BE2C (cell line): Measurements from ENCODE around the gene BCL2L13.
"Not testable (repeated sequence)": the region's sequence is repeated elsewhere in the genome, so short reads cannot be mapped to it uniquely, and the experiment has no call there.

ENCODE experiments used
- DNase-seq: peaks from one replicate; pipeline ENCODE4 v3.0.0-alpha.2; 2020
- H3K27me3 ChIP-seq: fragments of 250-450 bp; sonication (Bioruptor Pico); 2 replicates; pipeline ENCODE4 v1.5.1; 2020; ENCODE audit warnings: mild to moderate bottlenecking
- H3K36me3 ChIP-seq: fragments of 250-450 bp; sonication (Bioruptor Pico); 2 replicates; pipeline ENCODE4 v1.5.1; 2020; ENCODE audit warnings: mild to moderate bottlenecking
- H3K4me1 ChIP-seq: fragments of 250-450 bp; sonication (Bioruptor Pico); 2 replicates; pipeline ENCODE4 v1.5.1; 2020
- H3K4me3 ChIP-seq: 2 replicates; pipeline ENCODE4 v1.5.1; 2011; ENCODE audit warnings: low read depth, low read length
- H3K9me3 ChIP-seq: fragments of 250-450 bp; sonication (Bioruptor Pico); 2 replicates; pipeline ENCODE4 v1.5.1; 2020
- TF ChIP-seq, protein P1 (sequence below): IDR thresholded peaks from 2 replicates; pipeline ENCODE4 v1.5.1; 2012; ENCODE audit warnings: mild to moderate bottlenecking, low read depth, low read length

Gene BCL2L13

DNA sequence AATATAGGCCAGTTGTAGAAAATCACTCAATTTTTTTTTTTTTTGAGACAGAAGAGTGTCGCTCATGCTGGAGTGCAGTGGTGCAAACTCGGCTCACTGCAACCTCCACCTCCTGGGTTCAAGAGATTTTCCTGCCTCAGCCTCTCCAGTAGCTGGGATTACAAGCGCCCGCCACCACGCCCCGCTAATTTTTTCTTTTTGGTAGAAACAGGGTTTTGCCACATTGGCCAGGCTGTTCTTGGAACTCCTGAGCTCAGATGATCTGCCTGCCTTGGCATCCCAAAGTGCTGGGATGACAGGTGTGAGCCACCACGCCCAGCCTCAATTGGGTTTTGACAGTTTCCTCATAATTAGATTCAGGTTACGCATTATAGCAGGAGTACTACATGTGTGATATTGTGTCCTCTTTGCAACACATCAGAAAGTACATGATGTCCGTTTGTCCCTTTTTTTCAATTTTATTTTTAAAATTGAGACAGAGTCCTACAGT is 7.4 kb upstream of the BCL2L13 start:
- no peak for DNase-seq
- Histone ChIP-seq H3K36me3 (no peaks in the 10 kb centered on the region), H3K27me3 (no peaks in the 10 kb centered on the region), H3K4me3 (no peak overlapping the region), H3K9me3 (no peaks in the 10 kb centered on the region), H3K4me1 (no peaks in the 10 kb centered on the region)
- TF ChIP-seq, protein P1, sequence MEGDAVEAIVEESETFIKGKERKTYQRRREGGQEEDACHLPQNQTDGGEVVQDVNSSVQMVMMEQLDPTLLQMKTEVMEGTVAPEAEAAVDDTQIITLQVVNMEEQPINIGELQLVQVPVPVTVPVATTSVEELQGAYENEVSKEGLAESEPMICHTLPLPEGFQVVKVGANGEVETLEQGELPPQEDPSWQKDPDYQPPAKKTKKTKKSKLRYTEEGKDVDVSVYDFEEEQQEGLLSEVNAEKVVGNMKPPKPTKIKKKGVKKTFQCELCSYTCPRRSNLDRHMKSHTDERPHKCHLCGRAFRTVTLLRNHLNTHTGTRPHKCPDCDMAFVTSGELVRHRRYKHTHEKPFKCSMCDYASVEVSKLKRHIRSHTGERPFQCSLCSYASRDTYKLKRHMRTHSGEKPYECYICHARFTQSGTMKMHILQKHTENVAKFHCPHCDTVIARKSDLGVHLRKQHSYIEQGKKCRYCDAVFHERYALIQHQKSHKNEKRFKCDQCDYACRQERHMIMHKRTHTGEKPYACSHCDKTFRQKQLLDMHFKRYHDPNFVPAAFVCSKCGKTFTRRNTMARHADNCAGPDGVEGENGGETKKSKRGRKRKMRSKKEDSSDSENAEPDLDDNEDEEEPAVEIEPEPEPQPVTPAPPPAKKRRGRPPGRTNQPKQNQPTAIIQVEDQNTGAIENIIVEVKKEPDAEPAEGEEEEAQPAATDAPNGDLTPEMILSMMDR: no peak

DNA sequence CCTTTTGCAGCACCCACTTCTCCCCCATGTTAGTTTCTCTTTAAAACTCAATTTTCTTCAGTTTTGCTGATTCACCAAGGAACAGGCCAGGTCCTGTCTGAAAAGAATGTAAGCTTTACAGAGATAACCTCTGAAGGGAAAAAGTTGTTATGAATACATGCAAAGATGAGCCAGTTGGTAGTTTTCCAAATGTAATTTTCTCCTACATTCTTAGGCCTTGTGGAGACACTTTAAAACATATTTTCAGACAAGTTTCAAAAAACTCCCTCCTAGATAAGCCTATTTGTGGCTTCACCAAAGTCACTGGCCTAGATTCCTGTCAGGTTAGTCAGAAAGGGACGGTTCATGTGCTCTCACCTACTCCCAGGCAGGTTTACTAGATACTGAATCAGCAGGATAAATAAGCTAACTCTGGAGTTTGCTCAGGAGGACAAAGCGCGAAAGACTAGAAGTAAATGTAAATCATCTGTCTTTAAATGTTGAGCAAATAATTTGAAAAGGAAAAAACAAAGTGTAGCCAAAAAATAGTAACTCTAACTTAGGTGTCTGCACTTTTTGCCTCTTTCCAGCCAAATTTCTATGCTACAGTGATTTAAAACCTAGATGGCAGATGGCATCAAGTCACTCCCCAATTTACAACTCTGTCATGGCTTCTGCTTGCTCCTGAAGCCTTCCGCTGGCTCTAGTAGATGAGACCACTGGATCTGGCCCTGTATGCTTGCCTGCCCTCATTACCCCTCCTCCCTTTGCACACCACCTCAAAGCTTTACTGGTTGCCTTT is 5.2 kb upstream of the BCL2L13 start:
- Histone ChIP-seq H3K4me1 (no peaks in the 10 kb centered on the region), H3K9me3 (no peaks in the 10 kb centered on the region), H3K36me3 (no peaks in the 10 kb centered on the region), H3K27me3 (no peaks in the 10 kb centered on the region), H3K4me3 (no peak overlapping the region)
- no peak for DNase-seq
- TF ChIP-seq, protein P1: no peak

DNA sequence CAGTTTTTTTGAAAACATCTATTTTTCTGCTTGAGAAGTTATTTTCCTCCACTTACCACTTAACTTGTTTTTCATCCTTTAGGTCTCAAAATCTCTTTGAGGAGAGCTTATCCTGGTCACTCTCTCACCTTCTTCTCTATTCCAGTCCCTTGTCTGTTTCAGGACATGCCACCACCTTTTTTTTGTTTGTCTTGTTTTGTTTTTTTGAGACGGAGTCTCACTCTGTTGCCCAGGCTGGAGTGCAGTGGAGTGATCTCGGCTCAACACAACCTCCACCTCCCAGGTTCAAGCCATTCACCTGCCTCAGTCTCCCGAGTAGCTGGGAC is 4.6 kb upstream of the BCL2L13 start:
- no peak for DNase-seq
- Histone ChIP-seq H3K4me1 (no peaks in the 10 kb centered on the region), H3K4me3 (no peak overlapping the region), H3K9me3 (no peaks in the 10 kb centered on the region), H3K36me3 (no peaks in the 10 kb centered on the region), H3K27me3 (no peaks in the 10 kb centered on the region)
- TF ChIP-seq, protein P1: no peak

DNA sequence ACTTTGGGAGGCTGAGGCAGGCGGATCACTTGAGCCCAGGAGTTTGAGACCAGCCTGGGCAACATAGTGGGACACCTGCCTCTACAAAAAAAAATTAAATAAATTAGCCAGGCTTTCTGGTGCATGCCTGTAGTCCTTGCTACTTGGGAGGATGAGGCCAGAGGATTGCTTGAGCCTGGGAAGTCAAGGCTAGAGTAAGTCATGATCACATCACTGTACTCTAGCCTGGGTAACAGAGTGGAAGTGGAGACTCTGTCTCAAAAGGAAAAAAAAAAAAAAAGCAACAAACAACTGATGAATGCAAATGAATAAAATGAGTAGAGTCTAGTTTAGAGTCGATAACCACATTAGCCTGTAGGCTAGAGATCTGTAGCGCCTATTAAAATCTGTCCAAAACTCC is 3.9 kb upstream of the BCL2L13 start:
- Histone ChIP-seq H3K4me3 (no peak overlapping the region), H3K27me3 (no peaks in the 10 kb centered on the region), H3K4me1 (no peaks in the 10 kb centered on the region), H3K9me3 (no peaks in the 10 kb centered on the region), H3K36me3 (no peaks in the 10 kb centered on the region)
- no peak for DNase-seq
- TF ChIP-seq, protein P1: no peak

DNA sequence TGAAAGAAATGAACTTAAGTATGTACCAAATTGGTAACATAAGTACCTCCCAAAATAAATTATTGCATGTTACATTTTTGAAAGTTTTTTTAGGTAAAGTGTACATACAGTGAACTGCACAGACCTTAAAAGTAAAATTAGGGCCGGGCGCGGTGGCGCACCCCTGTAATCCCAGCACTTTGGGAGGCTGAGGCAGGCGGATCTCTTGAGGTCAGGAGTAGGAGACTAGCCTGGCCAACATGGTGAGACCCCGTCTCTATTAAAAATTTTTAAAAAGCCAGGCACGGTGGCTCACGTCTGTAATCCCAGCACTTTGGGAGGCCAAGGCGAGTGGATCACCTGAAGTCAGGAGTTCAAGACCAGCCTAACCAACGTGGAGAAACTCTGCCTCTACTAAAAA is 1.7 kb upstream of the BCL2L13 start:
- not testable (repeated sequence) for H3K9me3 ChIP-seq, H3K27me3 ChIP-seq, H3K36me3 ChIP-seq, H3K4me3 ChIP-seq, DNase-seq, H3K4me1 ChIP-seq

DNA sequence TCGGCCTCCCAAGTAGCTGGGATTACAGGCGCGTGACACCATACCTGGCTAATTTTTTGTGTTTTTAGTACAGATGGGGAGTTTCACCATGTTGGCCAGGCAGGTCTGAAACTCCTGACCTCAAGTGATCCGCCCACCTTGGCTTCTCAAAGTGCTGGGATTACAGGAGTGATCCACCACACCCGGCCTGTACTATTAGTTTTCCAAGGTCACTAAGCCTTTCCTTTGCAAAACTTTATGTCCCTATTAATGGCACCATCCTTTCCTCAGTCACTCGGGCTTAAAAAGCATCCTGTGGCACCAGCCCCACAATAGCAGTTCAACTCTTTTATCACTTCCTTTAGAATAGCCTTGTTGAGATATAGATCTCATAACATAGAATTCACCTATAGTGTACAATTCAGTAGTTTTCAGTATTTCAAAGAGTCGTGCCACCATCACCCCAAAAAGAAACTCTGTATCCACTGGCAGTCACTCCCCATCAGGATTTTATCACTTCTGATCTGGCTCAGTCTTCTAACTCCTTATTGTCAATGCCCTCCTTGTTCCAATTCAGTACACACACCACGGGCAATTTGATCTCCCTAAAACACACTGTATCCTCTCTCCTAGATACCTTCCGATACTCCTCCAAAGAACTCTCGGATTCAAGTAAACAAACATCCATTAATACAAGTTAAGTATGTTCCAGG is 921 bp upstream of the BCL2L13 start:
- Histone ChIP-seq H3K9me3 (no peaks in the 10 kb centered on the region), H3K36me3 (no peaks in the 10 kb centered on the region), H3K4me1 (no peaks in the 10 kb centered on the region), H3K4me3 (peak overlapping the region; percentile 74), H3K27me3 (no peaks in the 10 kb centered on the region)
- TF ChIP-seq, protein P1: no peak
- no peak for DNase-seq
